GM12875 (cell line): ENCODE results near the gene RNASE13.

Source experiments
- H3K4me3 ChIP-seq: one replicate; pipeline ENCODE4 v1.5.1; 2011; ENCODE audit warnings: low read depth, low read length, control low read depth
- TF ChIP-seq, protein P1 (sequence below): IDR thresholded peaks from 2 replicates; pipeline ENCODE4 v1.5.1; 2011; ENCODE audit warnings: low read depth, mild to moderate bottlenecking, control low read depth, inconsistent platforms, low read length, moderate library complexity, borderline replicate concordance; ENCODE audit not compliant: insufficient read depth

The RNASE13 gene

DNA sequence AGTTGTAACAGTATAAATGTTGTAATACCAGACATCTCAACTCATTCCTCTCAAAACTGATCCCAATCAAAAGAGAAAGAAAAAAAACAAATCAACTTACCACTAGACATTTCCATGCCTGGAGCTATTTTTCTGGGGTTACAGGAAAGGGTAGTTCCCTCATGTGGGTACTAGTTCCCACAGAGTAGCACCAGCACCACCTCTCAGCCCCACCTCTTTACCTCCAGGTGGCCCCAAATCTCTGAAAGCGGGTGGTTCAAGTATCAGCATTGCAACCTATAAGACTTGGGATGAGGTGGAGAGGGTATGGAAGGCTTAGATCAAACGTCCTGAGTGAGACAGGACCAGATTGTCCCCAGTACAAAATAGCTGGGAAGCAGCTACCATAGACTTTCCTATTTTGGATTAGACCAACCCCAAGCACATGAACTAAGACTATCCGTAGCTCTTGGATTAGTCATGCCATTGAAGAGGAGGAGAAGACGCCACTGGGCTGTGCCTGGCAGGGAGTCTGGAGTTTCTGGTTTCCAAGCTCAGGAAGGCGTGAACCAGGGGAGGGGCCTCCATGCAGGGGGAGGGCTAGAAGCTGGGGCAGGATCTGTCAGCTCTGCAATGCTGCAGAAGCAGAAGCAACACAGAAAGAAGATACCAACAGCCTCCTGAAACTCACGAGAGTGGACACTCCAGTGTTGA is 35.8 kb downstream of the RNASE13 start, which contains the start of gene SLC39A2:
SLC39A2 (plus strand) TSS at position 620 of the 693 bp plus-strand sequence. CDS start 154 bp downstream, outside the sequence.
- TF ChIP-seq, protein P1, sequence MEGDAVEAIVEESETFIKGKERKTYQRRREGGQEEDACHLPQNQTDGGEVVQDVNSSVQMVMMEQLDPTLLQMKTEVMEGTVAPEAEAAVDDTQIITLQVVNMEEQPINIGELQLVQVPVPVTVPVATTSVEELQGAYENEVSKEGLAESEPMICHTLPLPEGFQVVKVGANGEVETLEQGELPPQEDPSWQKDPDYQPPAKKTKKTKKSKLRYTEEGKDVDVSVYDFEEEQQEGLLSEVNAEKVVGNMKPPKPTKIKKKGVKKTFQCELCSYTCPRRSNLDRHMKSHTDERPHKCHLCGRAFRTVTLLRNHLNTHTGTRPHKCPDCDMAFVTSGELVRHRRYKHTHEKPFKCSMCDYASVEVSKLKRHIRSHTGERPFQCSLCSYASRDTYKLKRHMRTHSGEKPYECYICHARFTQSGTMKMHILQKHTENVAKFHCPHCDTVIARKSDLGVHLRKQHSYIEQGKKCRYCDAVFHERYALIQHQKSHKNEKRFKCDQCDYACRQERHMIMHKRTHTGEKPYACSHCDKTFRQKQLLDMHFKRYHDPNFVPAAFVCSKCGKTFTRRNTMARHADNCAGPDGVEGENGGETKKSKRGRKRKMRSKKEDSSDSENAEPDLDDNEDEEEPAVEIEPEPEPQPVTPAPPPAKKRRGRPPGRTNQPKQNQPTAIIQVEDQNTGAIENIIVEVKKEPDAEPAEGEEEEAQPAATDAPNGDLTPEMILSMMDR, result no peak
- no peak within 1 kb of the TSS for H3K4me3 ChIP-seq

GRCh38 chr14:20998139-20998538 is 36.5 kb downstream of the RNASE13 start:
- no peak overlapping the region for H3K4me3 ChIP-seq
- TF ChIP-seq, protein P1, result no peak

DNA sequence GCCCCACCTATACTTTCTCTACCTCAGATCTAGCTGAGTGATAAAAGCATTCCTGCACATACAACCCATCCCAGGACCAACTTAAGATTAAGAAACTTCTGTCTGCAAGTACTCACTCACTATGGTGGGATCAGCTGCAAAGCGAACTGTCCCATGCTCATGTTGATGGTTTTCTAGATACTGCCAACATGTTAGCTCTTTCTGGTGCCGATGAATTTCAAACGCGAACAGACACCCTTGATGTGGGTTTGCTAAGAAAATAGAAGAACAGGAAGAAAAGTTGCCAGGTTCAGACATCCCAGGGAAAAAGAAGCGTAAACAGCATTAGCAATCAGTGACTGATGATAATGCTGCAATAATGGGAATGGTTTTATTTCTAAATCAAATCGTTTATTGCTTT is 37.0 kb downstream of the RNASE13 start:
- TF ChIP-seq, protein P1, result no peak

GRCh38 chr14:20997115-20997514 is 37.5 kb downstream of the RNASE13 start:
- TF ChIP-seq, protein P1, result no peak

More for the DNA sequence above, 37.0 kb downstream of the RNASE13 start:
- no peak overlapping the region for H3K4me3 ChIP-seq

DNA sequence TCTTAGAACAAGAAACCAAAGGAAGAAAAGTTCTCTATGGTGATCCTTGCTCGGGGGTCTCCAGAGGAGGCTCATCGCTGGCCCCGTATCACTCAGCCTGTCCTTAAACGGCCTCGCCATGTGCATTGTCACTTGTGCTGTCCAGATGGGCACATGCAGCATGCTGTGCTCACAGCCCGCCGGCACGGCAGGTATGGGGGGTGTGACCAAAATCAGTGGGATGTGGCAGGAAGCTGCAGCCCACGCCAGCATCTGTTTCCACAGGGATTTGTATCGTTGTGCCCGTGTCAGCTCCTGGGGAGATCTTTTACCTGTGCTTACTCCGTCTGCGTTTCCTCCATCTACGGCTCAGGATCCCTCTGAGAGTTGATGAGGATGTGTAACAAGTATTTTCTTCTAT is 38.1 kb downstream of the RNASE13 start:
- TF ChIP-seq, protein P1, result no peak
- H3K4me3 ChIP-seq, result no peak overlapping the region

More at GRCh38 chr14:20997115-20997514, 37.5 kb downstream of the RNASE13 start:
- no peak overlapping the region for H3K4me3 ChIP-seq

DNA sequence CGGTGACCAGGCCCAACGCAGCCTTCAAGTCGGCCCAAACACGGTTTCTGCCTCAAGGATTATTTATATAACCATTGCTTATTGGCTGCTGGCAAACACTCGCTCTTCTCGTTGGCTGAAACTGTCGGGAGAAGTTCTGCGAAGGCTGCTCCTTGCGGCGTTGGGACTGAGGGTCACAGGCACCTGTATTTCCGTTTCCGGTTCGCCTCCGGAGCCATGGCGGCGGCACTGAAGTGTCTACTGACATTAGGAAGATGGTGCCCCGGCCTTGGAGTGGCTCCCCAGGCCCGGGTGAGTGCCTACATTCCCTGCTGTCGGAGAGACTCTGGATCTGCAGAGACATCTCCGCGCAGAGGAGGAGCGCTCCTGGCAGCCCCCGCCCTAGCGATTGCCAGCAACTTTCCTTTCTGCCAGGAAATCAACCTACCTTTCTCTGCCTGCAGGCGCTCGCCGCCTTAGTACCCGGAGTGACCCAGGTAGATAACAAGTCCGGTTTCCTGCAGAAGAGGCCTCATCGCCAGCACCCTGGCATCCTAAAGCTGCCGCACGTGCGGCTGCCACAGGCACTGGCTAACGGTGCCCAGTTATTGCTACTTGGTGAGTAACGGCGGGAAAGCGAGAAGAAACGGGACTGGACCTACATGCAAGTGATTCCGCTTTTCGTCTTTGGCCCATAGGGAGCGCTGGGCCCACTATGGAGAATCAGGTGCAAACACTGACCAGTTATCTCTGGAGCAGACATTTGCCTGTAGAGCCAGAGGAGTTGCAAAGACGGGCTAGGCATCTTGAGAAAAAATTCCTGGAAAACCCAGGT is 44.6 kb downstream of the RNASE13 start, which contains the start of gene METTL17:
METTL17 (plus strand) TSS at position 194 of the 814 bp plus-strand sequence; CDS start at position 217, 23 bp downstream.
- TF ChIP-seq, protein P1, result peak; percentile 44; the same call in 1 of the 2 replicates
- H3K4me3 ChIP-seq, result peak within 1 kb of the TSS; percentile 77
